GM10847 (cell line): Measurements from ENCODE around the gene ACTN3.

Experiments used
- POLR2A ChIP-seq: IDR thresholded peaks from 2 replicates; pipeline ENCODE4 v1.6.1; 2011; ENCODE audit not compliant: insufficient read length; ENCODE audit errors: extremely low read depth

Gene ACTN3

DNA sequence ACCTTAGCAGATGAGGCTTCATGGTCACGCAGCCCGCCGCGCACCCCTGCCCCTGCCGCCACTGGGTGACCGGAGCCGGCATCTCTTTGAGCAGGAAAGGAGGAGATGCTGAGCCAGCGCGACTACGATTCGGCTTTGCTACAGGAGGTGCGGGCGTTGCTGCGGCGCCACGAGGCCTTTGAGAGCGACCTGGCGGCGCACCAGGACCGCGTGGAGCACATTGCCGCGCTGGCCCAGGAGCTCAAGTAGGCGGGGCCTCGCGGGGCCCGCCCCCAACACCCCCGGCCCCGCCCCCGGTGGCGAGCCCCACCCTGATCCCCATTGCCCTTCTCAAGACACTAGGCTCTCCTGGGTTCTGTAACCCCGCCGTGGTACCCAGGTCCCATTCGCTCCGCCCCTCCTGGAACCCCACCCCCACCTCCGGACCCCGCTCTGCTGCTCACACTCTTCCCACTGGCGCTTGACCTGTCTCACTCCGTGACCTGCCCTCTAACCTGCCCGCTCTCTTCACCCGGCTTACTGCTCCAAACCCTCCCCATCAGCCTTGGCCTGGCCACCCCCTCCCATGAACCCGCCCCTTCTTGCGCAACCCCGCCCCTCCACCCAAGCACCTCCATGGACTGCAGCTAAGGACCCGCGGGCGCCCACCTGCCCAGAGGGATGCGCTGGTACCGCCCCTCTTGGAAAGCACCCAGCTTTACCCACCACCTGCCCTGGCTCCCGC lies 12.6 kb downstream of the ACTN3 start:
- no peak for TF ChIP-seq POLR2A

DNA sequence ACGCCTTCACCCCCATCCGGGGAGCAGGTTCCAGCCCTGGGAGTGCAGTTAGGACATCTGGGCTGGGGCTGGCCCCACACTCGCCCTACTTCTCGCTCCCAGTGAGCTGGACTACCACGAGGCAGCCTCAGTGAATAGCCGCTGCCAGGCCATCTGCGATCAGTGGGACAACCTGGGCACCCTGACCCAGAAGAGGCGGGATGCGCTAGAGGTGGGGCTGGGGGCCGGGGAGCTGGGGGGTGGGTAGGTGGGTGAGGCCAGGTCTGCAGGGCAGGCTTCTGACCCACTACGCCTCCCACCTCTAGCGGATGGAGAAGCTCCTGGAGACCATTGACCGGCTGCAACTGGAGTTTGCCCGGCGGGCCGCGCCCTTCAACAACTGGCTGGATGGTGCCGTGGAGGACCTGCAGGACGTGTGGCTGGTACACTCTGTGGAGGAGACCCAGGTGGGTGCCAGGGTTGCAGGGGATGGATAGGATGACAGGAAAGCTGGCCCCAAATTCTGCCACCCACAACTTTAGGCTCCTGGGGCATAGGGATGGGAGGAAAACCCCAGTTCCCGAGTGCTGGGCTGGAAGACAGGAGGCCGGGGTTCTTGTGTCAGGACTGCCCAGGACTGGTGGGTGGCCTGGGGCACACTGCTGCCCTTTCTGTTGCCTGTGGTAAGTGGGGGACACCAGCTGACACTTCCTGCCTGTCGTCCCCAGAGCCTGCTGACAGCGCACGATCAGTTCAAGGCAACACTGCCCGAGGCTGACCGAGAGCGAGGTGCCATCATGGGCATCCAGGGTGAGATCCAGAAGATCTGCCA lies 13.4 kb downstream of the ACTN3 start:
- TF ChIP-seq POLR2A, result no peak

DNA sequence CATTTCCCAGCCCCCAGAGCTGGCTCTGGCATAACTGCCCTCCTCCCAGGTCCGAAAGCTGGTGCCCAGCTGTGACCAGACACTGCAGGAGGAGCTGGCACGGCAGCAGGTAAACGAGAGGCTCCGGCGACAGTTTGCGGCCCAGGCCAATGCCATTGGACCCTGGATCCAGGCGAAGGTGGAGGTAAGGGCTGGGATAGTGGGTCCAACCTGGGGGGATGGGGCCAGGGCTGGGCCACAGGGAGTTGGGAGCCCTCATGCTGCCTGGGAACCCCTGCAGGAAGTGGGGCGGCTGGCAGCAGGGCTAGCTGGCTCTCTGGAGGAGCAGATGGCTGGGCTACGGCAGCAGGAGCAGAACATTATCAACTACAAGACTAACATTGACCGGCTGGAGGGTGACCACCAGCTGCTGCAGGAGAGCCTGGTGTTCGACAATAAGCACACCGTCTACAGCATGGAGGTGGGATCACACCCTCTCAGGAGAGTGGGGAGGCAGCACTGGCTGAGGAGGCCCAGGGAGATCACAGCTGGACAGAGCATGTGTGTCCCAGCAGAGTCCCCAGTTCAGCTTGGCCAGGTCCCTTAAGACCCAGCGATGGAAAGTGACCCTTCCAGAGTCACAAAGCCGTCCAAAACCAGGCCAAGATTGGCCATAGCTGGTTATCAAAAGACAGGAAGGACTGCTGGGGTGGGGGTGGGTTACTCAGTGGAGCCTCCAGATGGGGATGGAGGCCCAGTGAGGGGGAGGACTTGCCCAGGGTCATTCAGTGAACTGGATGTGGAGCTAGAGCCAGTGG lies 14.7 kb downstream of the ACTN3 start:
- TF ChIP-seq POLR2A, result no peak

DNA sequence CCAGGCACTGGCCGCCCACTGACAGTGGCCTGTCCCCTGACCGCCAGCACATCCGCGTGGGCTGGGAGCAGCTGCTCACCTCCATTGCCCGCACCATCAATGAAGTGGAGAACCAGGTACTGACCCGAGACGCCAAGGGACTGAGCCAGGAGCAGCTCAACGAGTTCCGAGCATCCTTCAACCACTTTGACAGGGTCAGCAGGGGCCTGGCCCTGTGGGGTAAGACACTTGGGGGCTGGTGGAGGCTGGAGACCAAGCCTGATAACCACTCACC lies 15.2 kb downstream of the ACTN3 start:
- TF ChIP-seq POLR2A, result no peak

DNA sequence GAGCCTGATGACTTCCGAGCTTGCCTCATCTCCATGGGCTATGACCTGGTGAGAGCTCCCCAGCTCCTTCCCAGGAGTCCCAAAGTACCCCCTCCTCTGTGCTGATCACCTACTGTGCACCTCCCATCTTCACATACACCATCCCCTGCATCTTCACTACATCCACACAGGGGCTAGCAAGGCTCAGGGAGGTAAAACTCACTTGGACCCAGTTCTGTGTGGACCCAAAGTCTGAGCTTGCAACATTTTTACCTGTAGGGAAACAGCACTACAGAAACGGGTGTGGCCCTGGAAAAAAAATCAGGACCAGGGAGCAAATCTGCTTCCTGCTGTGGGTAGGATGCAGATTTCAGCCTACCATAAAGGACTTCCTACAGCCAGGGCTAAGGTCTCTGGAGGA lies 15.6 kb downstream of the ACTN3 start:
- no peak for TF ChIP-seq POLR2A

DNA sequence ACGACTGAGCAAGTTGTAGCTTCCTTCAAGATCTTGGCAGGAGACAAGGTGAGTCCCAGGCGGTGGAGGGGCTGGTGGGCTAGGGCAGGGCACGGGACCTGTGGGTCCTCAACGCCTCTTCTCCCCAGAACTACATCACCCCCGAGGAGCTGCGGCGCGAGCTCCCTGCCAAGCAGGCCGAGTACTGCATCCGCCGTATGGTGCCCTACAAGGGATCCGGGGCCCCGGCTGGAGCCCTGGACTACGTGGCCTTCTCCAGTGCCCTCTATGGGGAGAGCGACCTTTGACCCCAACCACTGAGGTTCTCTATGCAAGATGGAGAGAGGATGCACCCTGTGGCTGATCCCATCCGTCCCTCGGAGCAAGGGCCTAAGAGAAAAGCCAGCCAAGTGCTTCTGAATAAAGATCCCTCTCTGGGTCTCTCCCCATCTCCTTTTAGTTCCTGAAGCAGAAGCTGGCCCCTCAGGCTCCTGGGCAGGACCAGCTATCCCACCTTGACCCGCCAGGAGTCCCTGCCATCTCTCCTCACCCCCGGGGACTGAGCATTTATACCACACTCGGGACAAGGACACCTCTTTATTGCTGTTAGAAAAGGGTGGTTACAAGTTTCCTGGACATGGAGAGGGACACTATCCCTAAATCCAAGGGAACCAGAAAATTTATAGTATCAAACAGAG lies 16.3 kb downstream of the ACTN3 start:
- TF ChIP-seq POLR2A, result no peak

DNA sequence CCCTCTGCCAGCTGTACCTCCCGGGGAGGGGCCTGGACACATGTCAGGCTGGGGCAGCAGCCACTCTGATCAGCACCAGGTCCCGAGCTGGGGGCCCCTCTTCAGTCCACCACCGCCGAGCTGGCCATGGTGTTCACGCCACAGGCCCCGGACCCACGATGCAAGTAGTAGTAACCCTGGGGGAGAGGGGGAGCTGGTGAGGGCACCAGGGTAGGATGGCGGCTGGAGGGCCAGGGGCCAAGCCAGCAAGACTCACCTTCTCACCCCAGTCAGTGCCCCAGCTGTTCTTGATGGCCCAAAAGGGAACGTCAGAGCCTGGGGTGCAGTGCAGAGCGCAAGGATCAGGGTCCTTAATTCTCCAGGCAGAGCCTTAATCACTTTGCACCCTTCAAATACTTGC lies 17.1 kb downstream of the ACTN3 start:
- no peak for TF ChIP-seq POLR2A

DNA sequence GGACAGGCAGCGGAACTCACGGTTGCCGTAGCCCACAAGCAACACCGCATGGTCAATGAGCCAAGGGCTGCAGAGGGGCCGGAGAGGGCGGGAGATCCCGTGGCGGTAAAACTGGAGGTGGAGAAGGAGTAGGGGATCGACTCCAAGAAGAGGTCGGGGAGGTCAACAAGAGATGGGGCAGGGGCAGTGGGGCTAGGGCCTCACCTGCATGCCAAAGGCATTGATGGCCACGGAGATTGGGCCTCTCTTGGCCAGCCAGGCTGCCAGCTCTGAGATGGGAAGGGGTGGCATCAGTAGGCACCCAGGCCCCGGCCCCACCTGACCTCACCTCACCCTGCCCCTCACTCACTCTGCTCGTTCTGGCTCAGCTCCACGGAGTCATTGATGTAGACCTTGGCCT lies 17.8 kb downstream of the ACTN3 start:
- no peak for TF ChIP-seq POLR2A

DNA sequence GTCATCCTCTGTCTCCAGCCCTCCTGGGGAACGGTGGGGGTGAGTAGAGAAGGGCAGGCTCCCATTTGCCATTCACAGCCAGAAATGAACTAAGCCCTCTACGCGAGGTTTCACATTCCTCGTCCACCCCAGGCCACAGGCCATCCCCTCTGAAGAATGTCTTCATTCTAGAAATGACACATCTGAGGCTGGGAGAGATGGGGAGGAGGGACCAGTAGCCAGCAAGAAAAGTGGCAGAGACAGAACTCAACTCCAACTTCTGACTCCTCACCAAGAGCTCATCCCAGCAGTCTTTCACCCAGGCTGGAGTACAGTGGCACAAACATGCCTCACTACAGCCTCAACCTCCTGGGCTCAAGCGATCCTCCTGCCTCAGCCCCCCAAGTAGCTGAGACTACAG lies 18.3 kb downstream of the ACTN3 start:
- no peak for TF ChIP-seq POLR2A

DNA sequence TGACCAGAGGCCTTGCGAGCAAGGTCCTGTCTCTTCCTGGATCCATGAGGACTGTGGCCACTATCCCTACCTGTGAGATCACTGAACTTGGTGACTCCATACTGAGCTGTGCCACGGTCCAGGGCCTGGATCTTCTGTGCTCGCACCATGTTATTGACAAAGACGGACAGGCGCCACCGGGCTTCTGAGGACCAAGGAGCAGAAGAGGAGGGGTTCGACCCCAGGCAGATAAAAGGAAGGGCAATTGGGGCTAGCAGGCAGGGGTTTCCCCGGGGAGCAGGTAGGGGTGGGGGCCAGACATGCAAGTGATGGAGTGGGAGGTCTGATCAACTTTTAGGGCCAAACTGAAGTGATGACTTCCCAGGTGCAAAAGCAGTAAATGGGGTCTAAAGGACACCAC lies 19.5 kb downstream of the ACTN3 start:
- TF ChIP-seq POLR2A, result no peak

DNA sequence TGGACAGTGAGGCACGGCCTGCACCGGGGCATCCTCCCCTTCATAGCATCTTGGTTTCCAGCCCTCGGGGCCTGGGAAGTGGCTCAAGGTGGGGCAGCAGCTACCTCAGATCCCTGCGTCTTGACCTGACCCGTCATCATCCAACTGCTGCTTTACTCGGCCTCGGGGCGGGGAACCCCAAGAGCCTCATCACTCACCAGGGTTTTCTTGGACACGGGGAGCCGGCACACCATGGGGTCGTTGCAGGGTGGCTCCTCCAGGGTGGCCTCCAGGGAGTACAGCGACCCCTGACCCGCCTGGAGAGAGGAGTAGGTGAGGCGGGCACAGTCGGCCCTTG lies 21.1 kb downstream of the ACTN3 start:
- no peak for TF ChIP-seq POLR2A

DNA sequence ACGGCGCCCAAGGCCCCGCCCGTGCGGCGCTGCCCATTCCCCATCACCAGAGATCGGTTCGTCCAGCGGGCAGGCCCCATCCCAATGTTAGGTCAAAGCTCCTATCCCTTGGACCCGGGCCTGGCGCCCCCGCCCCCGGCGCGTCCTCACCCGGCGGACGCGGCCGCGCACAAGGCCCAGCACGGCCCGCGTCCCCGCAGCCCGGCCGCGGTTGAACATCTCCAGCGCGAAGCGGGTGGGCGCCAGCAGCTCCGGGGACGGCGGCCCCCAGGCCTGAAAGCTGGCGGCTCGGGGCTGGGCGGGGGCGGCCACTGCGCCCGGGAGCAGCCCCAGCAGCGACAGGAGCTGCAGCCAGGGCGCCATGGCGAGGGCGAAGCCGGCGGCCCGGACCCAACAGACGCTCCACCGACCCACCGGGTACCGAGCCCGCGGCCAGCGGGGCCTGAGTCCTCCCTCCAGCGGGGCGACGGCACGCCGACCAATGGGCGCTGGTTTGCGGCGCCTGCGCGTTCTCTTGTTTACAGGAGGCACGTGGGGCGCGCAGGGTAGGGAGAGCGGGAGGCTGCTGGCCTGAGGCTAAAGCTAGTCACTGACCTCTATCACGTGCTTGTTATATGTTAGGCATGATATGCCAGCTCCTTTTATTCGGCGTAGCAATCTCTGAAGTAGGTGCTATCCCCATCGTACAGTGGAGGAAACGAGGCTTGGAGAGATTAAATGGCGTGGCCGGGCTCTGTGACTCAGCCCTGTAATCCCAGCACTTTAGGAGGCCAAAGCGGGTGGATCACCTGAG lies 21.6 kb downstream of the ACTN3 start, which contains the start of gene CTSF:
Gene CTSF, minus strand, starts transcription at position 483 of the 793 bp plus-strand sequence. Its CDS starts 120 bp downstream, at position 363.
- no peak for TF ChIP-seq POLR2A

DNA sequence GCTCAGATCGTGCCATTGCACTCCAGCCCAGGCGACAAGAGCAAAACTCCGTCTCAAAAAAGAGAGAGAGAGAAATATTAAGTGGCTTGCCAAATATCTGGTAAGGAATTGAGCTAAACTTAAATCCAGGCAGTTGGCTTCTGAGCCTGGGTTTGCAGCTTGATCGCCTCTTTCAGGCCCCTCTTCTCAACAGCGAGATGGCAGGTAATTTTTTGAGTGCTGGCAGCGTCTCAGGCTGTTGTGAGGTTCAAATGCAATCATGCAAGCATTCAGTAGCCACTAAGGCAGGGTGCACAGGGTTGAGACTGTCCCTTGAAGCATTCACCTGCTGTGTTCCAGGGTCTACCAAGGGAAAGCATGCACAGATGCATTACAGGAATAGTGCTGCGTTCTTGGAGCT lies 22.4 kb downstream of the ACTN3 start:
- no peak for TF ChIP-seq POLR2A

DNA sequence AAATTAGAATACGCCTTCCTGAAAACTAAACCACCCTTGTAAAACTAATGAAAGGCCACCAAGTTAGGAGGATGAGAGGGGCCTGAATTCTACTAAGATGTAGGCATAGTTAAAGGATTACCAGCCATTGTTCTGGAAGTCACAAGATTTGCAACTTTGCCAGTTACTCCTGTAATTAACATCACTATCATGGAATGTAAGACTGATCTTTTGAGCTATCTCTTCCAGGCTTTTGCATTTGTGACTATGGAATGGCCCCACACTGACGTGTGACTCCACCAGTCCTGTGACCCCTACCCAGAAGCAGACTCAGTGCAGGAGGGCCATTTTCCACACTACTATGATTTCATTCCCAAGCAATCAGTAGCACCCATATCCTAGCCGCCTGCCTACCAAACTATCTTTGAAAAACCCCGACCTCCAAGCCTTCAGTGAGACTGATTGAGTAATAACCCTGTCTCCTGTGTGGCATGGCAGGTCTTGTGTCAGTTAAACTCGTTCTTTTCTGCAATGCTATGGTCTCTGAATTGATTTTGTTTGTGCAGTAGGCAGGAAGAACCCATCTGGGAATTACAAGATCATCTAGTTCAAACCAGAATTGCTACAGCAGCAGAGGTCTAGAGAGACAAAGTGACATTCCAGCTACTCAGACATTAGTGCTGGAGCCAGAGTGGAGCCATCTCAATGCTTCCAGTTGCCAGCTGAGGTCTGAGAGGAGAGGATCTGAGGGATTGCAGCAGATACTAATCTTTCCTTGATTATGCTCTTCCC lies 23.6 kb downstream of the ACTN3 start:
- TF ChIP-seq POLR2A, result no peak

DNA sequence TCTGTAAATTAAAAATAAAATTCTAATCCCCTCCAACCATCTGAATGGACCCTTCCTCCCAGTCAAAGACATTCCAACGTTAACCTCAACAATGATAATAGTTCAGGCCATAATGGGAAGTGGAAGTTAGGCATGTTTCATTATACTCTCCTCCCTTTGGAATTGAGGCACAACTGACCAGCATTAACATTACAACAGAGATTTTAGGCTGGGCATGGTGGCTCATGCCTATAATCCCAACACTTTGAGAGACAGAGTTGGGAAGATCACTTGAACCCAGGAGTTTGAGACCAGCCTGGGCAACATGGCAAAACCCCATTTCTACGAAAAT lies 24.1 kb downstream of the ACTN3 start:
- TF ChIP-seq POLR2A, result no peak
